Measurements from ENCODE around the gene DAD1.
"Not testable (repeated sequence)": the region's sequence is repeated elsewhere in the genome, so short reads cannot be mapped to it uniquely, and the experiment has no call there.

Gene DAD1

GRCh38 chr14:22598896-22599244 lies 9.8 kb upstream of the DAD1 start:
- DNase-seq (ENCODE audit: low read depth, low spot score) = no peak

- peak; percentile 21 for DNase-seq (ENCODE audit: low read depth, low spot score)
Observed at GRCh38 chr14:22598099-22598895, 9.3 kb upstream of the DAD1 start, which contains the start of gene ABHD4. ABHD4 (plus strand) TSS chr14:22598300; CDS start chr14:22598307, 7 bp downstream.

- no peak for DNase-seq (ENCODE audit: low read depth, low spot score)
Observed at GRCh38 chr14:22597771-22598098, 8.7 kb upstream of the DAD1 start.

GRCh38 chr14:22597265-22597664 lies 8.2 kb upstream of the DAD1 start:
- no peak for DNase-seq (ENCODE audit: low read depth, low spot score)

- DNase-seq (ENCODE audit: low read depth, low spot score) = no peak
Observed at GRCh38 chr14:22596354-22596879, 7.4 kb upstream of the DAD1 start.

GRCh38 chr14:22594156-22594716 lies 5.2 kb upstream of the DAD1 start:
- DNase-seq (ENCODE audit: low read depth, low spot score) = no peak

- DNase-seq (ENCODE audit: low read depth, low spot score) = no peak
Observed at GRCh38 chr14:22593601-22594000, 4.6 kb upstream of the DAD1 start.

- DNase-seq (ENCODE audit: low read depth, low spot score) = no peak
Observed at GRCh38 chr14:22593189-22593588, 4.2 kb upstream of the DAD1 start.

GRCh38 chr14:22588526-22589095 lies 413 bp downstream of the DAD1 start:
- no peak for DNase-seq (ENCODE audit: low read depth, low spot score)

- not testable (repeated sequence) for DNase-seq (ENCODE audit: low read depth, low spot score)
Observed at GRCh38 chr14:22587677-22588422, 1.2 kb downstream of the DAD1 start.

- DNase-seq (ENCODE audit: low read depth, low spot score) = no peak
Observed at GRCh38 chr14:22587247-22587646, 1.8 kb downstream of the DAD1 start.

- no peak for DNase-seq (ENCODE audit: low read depth, low spot score)
Observed at GRCh38 chr14:22583994-22584393, 5.0 kb downstream of the DAD1 start.

GRCh38 chr14:22580625-22581024 lies 8.4 kb downstream of the DAD1 start:
- DNase-seq (ENCODE audit: low read depth, low spot score) = no peak

- no peak for DNase-seq (ENCODE audit: low read depth, low spot score)
Observed at GRCh38 chr14:22579881-22580280, 9.1 kb downstream of the DAD1 start.

- DNase-seq (ENCODE audit: low read depth, low spot score) = no peak
Observed at GRCh38 chr14:22579236-22579635, 9.8 kb downstream of the DAD1 start.

GRCh38 chr14:22577334-22577908 lies 11.6 kb downstream of the DAD1 start:
- no peak for DNase-seq (ENCODE audit: low read depth, low spot score)

GRCh38 chr14:22573804-22574203 lies 15.2 kb downstream of the DAD1 start:
- DNase-seq (ENCODE audit: low read depth, low spot score) = no peak

GRCh38 chr14:22572562-22573058 lies 16.4 kb downstream of the DAD1 start:
- no peak for DNase-seq (ENCODE audit: low read depth, low spot score)

- DNase-seq (ENCODE audit: low read depth, low spot score) = peak; percentile 83
Observed at GRCh38 chr14:22570132-22570949, 18.7 kb downstream of the DAD1 start.

- DNase-seq (ENCODE audit: low read depth, low spot score) = no peak
Observed at GRCh38 chr14:22569737-22570131, 19.3 kb downstream of the DAD1 start.
